Left cardiac atrium (tissue), 4 donors: ENCODE results near the gene RAD54L2. TPM values are rescaled to one million over a fixed set of nuclear protein-coding genes. Genes with fewer than 3 reads are reported as not detected.

Experiments
- ATAC-seq, 2 donors: fragments of 200-7000 bp; cut with Tn5 transposase; one replicate each; pipeline ENCODE4 v1.9.1; 2020; ENCODE audit warnings: mild to moderate bottlenecking in 2 of 2, moderate library complexity in 2 of 2
- DNase-seq: peaks from one replicate; pipeline ENCODE4 v3.0.0-alpha.2; 2020
- intact Hi-C, 2 donors: fragments of 100-400 bp; cut with DNase I; formaldehyde crosslinking; loops; one replicate each; pipeline versions ENCODE4 v1.14.1 to v1.15.1; 2022 to 2023
- total RNA-seq, 2 donors: library from RNA; stranded (reverse); fragmentation: NEBNext Ultra II Directional; extraction: Animal tissue kit (Norgen Biotek cat#: 25700); gene quantifications; one replicate each; pipeline ENCODE4 v1.2.1, GENCODE V29; 2021
- donor health status: DM: no; HTN: yes; CAD: no.
- donor health status: DM: no; HTN: yes; CAD: no; lungs with severe emphysema.
- donor health status: DM: yes; HTN: yes; CAD: no.
- donor health status: Dilated cardiomyopathy.

The RAD54L2 gene
- total RNA-seq, 2 donors from 2014 or later: 9.1 to 15.0 TPM

GRCh38 chr3:51585871-51586270 is 47.4 kb downstream of the RAD54L2 start:
- ATAC-seq (no peak), DNase-seq (no peak)
- intact Hi-C loops: no loop called here

Other genes with a start within 250 kb of the RAD54L2 start
- 10 to 100 TPM; 59.2 to 97.0 TPM for gene MANF, start 153.4 kb upstream of the RAD54L2 start, total RNA-seq
- 10 to 100 TPM; 12.9 to 18.6 TPM for gene RBM15B, start 147.4 kb upstream of the RAD54L2 start, total RNA-seq
- gene DCAF1, start 38.7 kb upstream of the RAD54L2 start, total RNA-seq: 10 to 100 TPM; 14.3 to 16.4 TPM
- 10 to 100 TPM; 44.1 TPM for gene TEX264, start 132.5 kb downstream of the RAD54L2 start, total RNA-seq
- gene GRM2, start 168.3 kb downstream of the RAD54L2 start, total RNA-seq: under 1 TPM; 0.15 to 0.50 TPM
- gene IQCF6, start 240.5 kb downstream of the RAD54L2 start, total RNA-seq: not detected